Neuronal stem cell (in vitro differentiated cells): Measurements from ENCODE around the gene TBX6.

Experiments used
- DNase-seq: peaks from one replicate; pipeline ENCODE4 v3.0.0-alpha.2; 2013; ENCODE audit warnings: low spot score
- H2AFZ ChIP-seq: one replicate; pipeline ENCODE4 v1.6.1; 2013; ENCODE audit warnings: mild to moderate bottlenecking, low read length, inconsistent platforms
- H2AK5ac ChIP-seq: 2 replicates; pipeline ENCODE4 v1.6.1; 2013; ENCODE audit warnings: low read depth, mild to moderate bottlenecking, inconsistent platforms, low read length, moderate library complexity, mixed read lengths
- H2BK120ac ChIP-seq: 2 replicates; pipeline ENCODE4 v1.6.1; 2013; ENCODE audit warnings: low read depth, mild to moderate bottlenecking, inconsistent platforms, low read length, moderate library complexity, mixed read lengths
- H2BK12ac ChIP-seq: one replicate; pipeline ENCODE4 v1.6.1; 2013; ENCODE audit warnings: low read length, inconsistent platforms
- H2BK15ac ChIP-seq: 2 replicates; pipeline ENCODE4 v1.6.1; 2013; ENCODE audit warnings: mild to moderate bottlenecking, low read length, inconsistent platforms, mixed read lengths
- H2BK5ac ChIP-seq: one replicate; pipeline ENCODE4 v1.6.1; 2013; ENCODE audit warnings: inconsistent platforms, mild to moderate bottlenecking, low read length, moderate library complexity
- H3K14ac ChIP-seq: one replicate; pipeline ENCODE4 v1.6.1; 2013; ENCODE audit warnings: low read length, inconsistent platforms
- H3K18ac ChIP-seq: 2 replicates; pipeline ENCODE4 v1.6.1; 2013; ENCODE audit warnings: low read length, inconsistent platforms
- H3K23ac ChIP-seq: 2 replicates; pipeline ENCODE4 v1.6.1; 2013; ENCODE audit warnings: low read depth, mild to moderate bottlenecking, mixed read lengths, low read length, inconsistent platforms; ENCODE audit not compliant: poor library complexity
- H3K27ac ChIP-seq: replicated peaks from 3 replicates; pipeline ENCODE4 v1.5.1; 2013; ENCODE audit warnings: low read length, inconsistent platforms
- H3K27me3 ChIP-seq, 3 experiments: 2 replicates each; pipeline ENCODE4 v1.6.1; 2013; ENCODE audit warnings: low read length in 3 of 3, mild to moderate bottlenecking in 2 of 3, inconsistent platforms in 1 of 3, low read depth in 1 of 3, mixed read lengths in 1 of 3, moderate library complexity in 1 of 3; ENCODE audit not compliant: control insufficient read depth in 3 of 3, insufficient read depth in 3 of 3
- H3K36me3 ChIP-seq, 2 donors: replicated peaks in 1 of 2; 2 replicates each; pipeline ENCODE4 v1.6.1; 2013; ENCODE audit warnings: low read length in 2 of 2; ENCODE audit not compliant: control insufficient read depth in 2 of 2, insufficient read depth in 2 of 2
- H3K4ac ChIP-seq: 2 replicates; pipeline ENCODE4 v1.6.1; 2013; ENCODE audit warnings: inconsistent platforms, mild to moderate bottlenecking, low read length, moderate library complexity
- H3K4me1 ChIP-seq, 2 donors: 1 replicate in 1 of 2; 2 replicates in 1 of 2; pipeline ENCODE4 v1.6.1; 2013; ENCODE audit warnings: low read length in 2 of 2, low read depth in 1 of 2; ENCODE audit not compliant: control insufficient read depth in 2 of 2, insufficient read depth in 1 of 2
- H3K4me2 ChIP-seq: one replicate; pipeline ENCODE4 v1.6.1; 2013; ENCODE audit warnings: mild to moderate bottlenecking, low read length, inconsistent platforms; ENCODE audit not compliant: insufficient read depth, poor library complexity, severe bottlenecking
- H3K4me3 ChIP-seq, 2 donors: 2 replicates each; pipeline ENCODE4 v1.5.1; 2013; ENCODE audit warnings: low read length in 2 of 2, mild to moderate bottlenecking in 2 of 2, inconsistent platforms in 1 of 2, moderate library complexity in 1 of 2
- H3K79me1 ChIP-seq: one replicate; pipeline ENCODE4 v1.6.1; 2013; ENCODE audit warnings: low read depth, mild to moderate bottlenecking, inconsistent platforms, low read length, moderate library complexity
- H3K9ac ChIP-seq: one replicate; pipeline ENCODE4 v1.6.1; 2013; ENCODE audit warnings: mild to moderate bottlenecking, low read depth, low read length, inconsistent platforms; ENCODE audit not compliant: poor library complexity
- H3K9me3 ChIP-seq, 2 donors: replicated peaks in 1 of 2; 2 replicates each; pipeline versions ENCODE3 to v1.6.1; 2013; ENCODE audit warnings: low read length in 2 of 2, mild to moderate bottlenecking in 2 of 2, inconsistent platforms in 1 of 2, low read depth in 1 of 2, mixed read lengths in 1 of 2, moderate library complexity in 1 of 2; ENCODE audit not compliant: control insufficient read depth in 2 of 2, insufficient read depth in 1 of 2
- H4K8ac ChIP-seq: one replicate; pipeline ENCODE4 v1.6.1; 2013; ENCODE audit warnings: low read depth, mild to moderate bottlenecking, inconsistent platforms, low read length, moderate library complexity
- H4K91ac ChIP-seq: one replicate; pipeline ENCODE4 v1.6.1; 2013; ENCODE audit warnings: low read length, low read depth, mild to moderate bottlenecking, inconsistent platforms; ENCODE audit not compliant: poor library complexity
- WGBS, 2 donors: extraction: QIAGEN DNeasy Blood & Tissue Kit; methylation state at CpG; one replicate each; pipeline ENCODE4 v1.1.7; 2013; ENCODE audit warnings: missing lambda C conversion rate in 2 of 2, mixed read lengths in 1 of 2; ENCODE audit not compliant: insufficient read length in 2 of 2, insufficient replicate concordance in 1 of 2; ENCODE audit errors: extremely low coverage in 2 of 2; 5-methylcytosine and 5-hydroxymethylcytosine counted together

TBX6 gene

GRCh38 chr16:30053376-30054015, 38.2 kb downstream of the TBX6 start:
- Histone ChIP-seq H3K4ac (peak overlapping the region; percentile 70), H2AK5ac (peak overlapping the region; percentile 28), H3K36me3 (peaks cover 2 to 20% of the 10 kb centered on the region in 2 donors), H4K8ac (no peak overlapping the region), H3K27ac (no peak overlapping the region), H2BK120ac (peak overlapping the region; percentile 63), H3K14ac (peak overlapping the region; percentile 86), H2AFZ (peak overlapping the region; percentile 99), H2BK15ac (peak overlapping the region; percentile 69), H3K4me2 (peak overlapping the region; percentile 98), H3K18ac (peak overlapping the region; percentile 92), H3K79me1 (no peaks in the 10 kb centered on the region), H3K9ac (peak overlapping the region; percentile 85), H4K91ac (no peak overlapping the region), H3K23ac (peak overlapping the region; percentile 89), H3K4me3 (peak overlapping the region; percentile 90 to 96), H2BK12ac (peak overlapping the region; percentile 1), H3K27me3 (no peaks in the 10 kb centered on the region), H2BK5ac (peak overlapping the region; percentile 60), H3K4me1 (peaks cover 7 to 9% of the 10 kb centered on the region in 2 donors), H3K9me3 (no peaks in the 10 kb centered on the region)
- no peak for DNase-seq
- no CpG with 5 or more reads among the region's 19 CpGs for WGBS, 2 donors

GRCh38 chr16:30052671-30053372, 38.9 kb downstream of the TBX6 start:
- Histone ChIP-seq H3K27ac (no peak overlapping the region), H3K27me3 (no peaks in the 10 kb centered on the region), H3K36me3 (peaks cover 2 to 16% of the 10 kb centered on the region in 2 donors), H3K79me1 (no peaks in the 10 kb centered on the region), H3K9me3 (no peaks in the 10 kb centered on the region), H3K18ac (peak overlapping the region; percentile 92), H2BK12ac (no peak overlapping the region), H4K8ac (no peak overlapping the region), H3K4ac (peak overlapping the region; percentile 70), H2BK120ac (peak overlapping the region; percentile 63), H3K4me1 (peaks cover 7 to 9% of the 10 kb centered on the region in 2 donors), H4K91ac (no peak overlapping the region), H2BK5ac (peak overlapping the region; percentile 60), H2AK5ac (peak overlapping the region; percentile 28), H3K14ac (peak overlapping the region; percentile 86), H3K4me2 (peak overlapping the region; percentile 98), H2AFZ (peak overlapping the region; percentile 99), H3K23ac (peak overlapping the region; percentile 89), H3K9ac (peak overlapping the region; percentile 85), H2BK15ac (peak overlapping the region; percentile 69), H3K4me3 (peak overlapping the region; percentile 90 to 96)
- WGBS, 2 donors: no CpG with 5 or more reads among the region's 58 CpGs
- DNase-seq: peak; percentile 85

- Histone ChIP-seq H3K14ac (no peak overlapping the region), H3K18ac (no peak overlapping the region), H3K79me1 (no peaks in the 10 kb centered on the region), H3K4me2 (no peak overlapping the region), H4K91ac (no peak overlapping the region), H3K27me3 (no peaks in the 10 kb centered on the region), H3K4me1 (peaks cover 7 to 9% of the 10 kb centered on the region in 2 donors), H3K4ac (no peak overlapping the region), H3K9me3 (no peaks in the 10 kb centered on the region), H2AFZ (no peak overlapping the region), H3K36me3 (peaks cover 0 to 7% of the 10 kb centered on the region in 2 donors), H4K8ac (no peak overlapping the region), H3K23ac (no peak overlapping the region), H2BK15ac (no peak overlapping the region), H3K9ac (no peak overlapping the region), H2BK12ac (no peak overlapping the region), H2BK5ac (no peak overlapping the region), H2BK120ac (no peak overlapping the region), H3K27ac (no peak overlapping the region), H3K4me3 (no peak overlapping the region), H2AK5ac (no peak overlapping the region)
- WGBS, 2 donors: no CpG with 5 or more reads among the region's 3 CpGs
- DNase-seq: no peak
Measured at GRCh38 chr16:30051518-30051917, 40.2 kb downstream of the TBX6 start.

- no peaks in the 10 kb centered on the region for H3K36me3 ChIP-seq
- H2BK12ac ChIP-seq: no peak overlapping the region
- no peak overlapping the region for H3K9ac ChIP-seq
- DNase-seq: no peak
- H3K4me1 ChIP-seq: peaks cover 7 to 9% of the 10 kb centered on the region in 2 donors
- H3K79me1 ChIP-seq: peaks cover 4% of the 10 kb centered on the region
- no peak overlapping the region for H3K4ac ChIP-seq
- H2BK15ac ChIP-seq: no peak overlapping the region
- no peak overlapping the region for H3K18ac ChIP-seq
- H3K4me3 ChIP-seq: no peak overlapping the region
- no peak overlapping the region for H2AFZ ChIP-seq
- H4K8ac ChIP-seq: no peak overlapping the region
- no peak overlapping the region for H2BK5ac ChIP-seq
- H2BK120ac ChIP-seq: no peak overlapping the region
- no peak overlapping the region for H3K4me2 ChIP-seq
- H3K27me3 ChIP-seq: peaks cover 0 to 4% (median 0%) of the 10 kb centered on the region in 3 experiments
- H3K14ac ChIP-seq: no peak overlapping the region
- no CpG with 5 or more reads among the region's 8 CpGs for WGBS, 2 donors
- H2AK5ac ChIP-seq: no peak overlapping the region
- peaks cover 0 to 3% of the 10 kb centered on the region in 2 donors for H3K9me3 ChIP-seq
- H3K27ac ChIP-seq: no peak overlapping the region
- no peak overlapping the region for H4K91ac ChIP-seq
- no peak overlapping the region for H3K23ac ChIP-seq
Measured at GRCh38 chr16:30049871-30050270, 41.9 kb downstream of the TBX6 start.
